ENCODE results near the gene OPTN.

- no peak for TF ChIP-seq EP300 (IDR thresholded peaks at IDR 0.05)
- TF ChIP-seq POLR2A (IDR thresholded peaks at IDR 0.05): no peak
Measured at GRCh38 chr10:13099144-13099665, 758 bp upstream of the OPTN start.
